ENCODE results near the gene CPE. TPM values are rescaled to one million over a fixed set of nuclear protein-coding genes. Genes with fewer than 3 reads are reported as not detected.

The CPE gene
- total RNA-seq, 4 donors from 2014 or later = 82.8 to 136 (median 113) TPM

DNA sequence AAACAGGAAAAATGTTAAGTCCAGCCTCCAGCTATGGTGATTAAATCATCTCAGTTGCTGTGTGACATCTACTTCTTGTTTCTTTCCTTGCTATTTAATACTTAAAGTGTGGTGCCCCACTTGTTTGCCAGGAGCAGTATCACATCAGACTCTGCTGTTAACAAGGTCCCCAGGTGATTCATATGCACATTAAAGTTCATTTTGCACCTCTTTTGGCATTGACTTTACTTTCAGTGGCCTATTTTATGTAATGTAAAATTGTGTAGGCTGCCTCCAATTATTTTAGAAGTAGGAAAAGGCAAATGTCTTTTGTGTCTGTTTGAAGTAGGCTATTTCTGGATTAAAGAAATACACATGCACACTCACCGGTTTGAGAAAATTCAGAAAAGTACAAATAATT is 47.5 kb downstream of the CPE start:
- Histone ChIP-seq H3K27me3 (no peaks in the 10 kb centered on the region), H3K27ac (no peak overlapping the region), H3K4me1 (no peaks in the 10 kb centered on the region), H3K36me3 (no peaks in the 10 kb centered on the region), H3K9me3 (peaks cover 0 to 14% (median 0%) of the 10 kb centered on the region in 4 donors), H3K4me3 (no peak overlapping the region)
- no peak for DNase-seq (ENCODE audit: low spot score in 2 of 2)
- TF ChIP-seq, protein P1, sequence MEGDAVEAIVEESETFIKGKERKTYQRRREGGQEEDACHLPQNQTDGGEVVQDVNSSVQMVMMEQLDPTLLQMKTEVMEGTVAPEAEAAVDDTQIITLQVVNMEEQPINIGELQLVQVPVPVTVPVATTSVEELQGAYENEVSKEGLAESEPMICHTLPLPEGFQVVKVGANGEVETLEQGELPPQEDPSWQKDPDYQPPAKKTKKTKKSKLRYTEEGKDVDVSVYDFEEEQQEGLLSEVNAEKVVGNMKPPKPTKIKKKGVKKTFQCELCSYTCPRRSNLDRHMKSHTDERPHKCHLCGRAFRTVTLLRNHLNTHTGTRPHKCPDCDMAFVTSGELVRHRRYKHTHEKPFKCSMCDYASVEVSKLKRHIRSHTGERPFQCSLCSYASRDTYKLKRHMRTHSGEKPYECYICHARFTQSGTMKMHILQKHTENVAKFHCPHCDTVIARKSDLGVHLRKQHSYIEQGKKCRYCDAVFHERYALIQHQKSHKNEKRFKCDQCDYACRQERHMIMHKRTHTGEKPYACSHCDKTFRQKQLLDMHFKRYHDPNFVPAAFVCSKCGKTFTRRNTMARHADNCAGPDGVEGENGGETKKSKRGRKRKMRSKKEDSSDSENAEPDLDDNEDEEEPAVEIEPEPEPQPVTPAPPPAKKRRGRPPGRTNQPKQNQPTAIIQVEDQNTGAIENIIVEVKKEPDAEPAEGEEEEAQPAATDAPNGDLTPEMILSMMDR (IDR thresholded peaks at IDR 0.05) = no peak
- no peak for TF ChIP-seq POLR2A (IDR thresholded peaks at IDR 0.05)
- no peak for TF ChIP-seq EP300 (IDR thresholded peaks at IDR 0.05)
- 59 to 67% methylated on average over 1 of the region's 1 CpG for WGBS, 2 donors

DNA sequence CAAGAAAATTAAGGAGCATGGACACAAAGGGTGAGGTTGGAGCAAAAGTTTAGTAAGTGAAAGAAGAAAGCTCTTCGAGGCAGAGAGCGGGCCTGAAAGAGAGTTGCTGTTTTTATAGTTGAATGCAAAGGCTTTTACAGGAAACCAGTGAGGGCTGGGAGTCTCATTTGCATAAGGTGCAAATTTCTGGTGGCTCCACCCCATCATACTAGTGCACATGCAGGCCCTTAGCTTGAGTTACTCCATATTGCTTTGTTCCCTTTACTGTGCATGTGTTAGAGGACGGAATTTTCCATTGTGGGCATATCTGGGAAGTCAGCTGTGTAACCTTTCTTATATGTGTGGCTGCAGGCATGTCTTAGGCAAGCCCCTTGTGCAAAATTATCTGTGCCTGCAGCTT is 48.0 kb downstream of the CPE start:
- DNase-seq (ENCODE audit: low spot score in 2 of 2) = no peak

DNA sequence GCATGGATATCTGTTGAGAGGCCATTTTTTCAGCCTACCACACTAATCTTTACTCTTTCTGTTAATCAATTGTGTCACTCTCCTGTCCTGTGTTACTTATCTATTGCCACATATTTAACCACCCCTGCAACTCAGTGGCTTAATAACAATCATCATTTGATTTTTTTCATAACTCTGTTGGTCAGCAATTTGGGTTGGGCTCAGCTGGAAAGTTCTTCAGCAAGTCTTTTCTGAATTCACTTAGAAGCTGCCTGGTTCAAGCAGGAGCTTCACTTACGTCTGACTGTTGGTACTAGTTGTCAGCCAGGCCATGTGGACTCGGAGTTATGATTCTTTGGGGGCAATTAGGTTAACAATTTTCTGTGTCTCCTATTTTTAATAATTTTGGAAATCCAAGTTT is 50.1 kb downstream of the CPE start:
- DNase-seq (ENCODE audit: low spot score in 2 of 2) = no peak
- WGBS, 2 donors = 65 to 98% methylated on average over 2 of the region's 2 CpGs

More for the DNA sequence above, 48.0 kb downstream of the CPE start:
- WGBS, 2 donors = 69 to 84% methylated on average over 3 of the region's 3 CpGs
- H3K4me3 ChIP-seq = no peak overlapping the region
- H3K4me1 ChIP-seq = no peaks in the 10 kb centered on the region
- no peaks in the 10 kb centered on the region for H3K36me3 ChIP-seq
- no peak overlapping the region for H3K27ac ChIP-seq
- no peaks in the 10 kb centered on the region for H3K27me3 ChIP-seq
- H3K9me3 ChIP-seq = peaks cover 0 to 14% (median 0%) of the 10 kb centered on the region in 4 donors
- TF ChIP-seq POLR2A (IDR thresholded peaks at IDR 0.05) (no peak), EP300 (IDR thresholded peaks at IDR 0.05) (no peak)
- TF ChIP-seq, protein P1 (IDR thresholded peaks at IDR 0.05) = no peak

DNA sequence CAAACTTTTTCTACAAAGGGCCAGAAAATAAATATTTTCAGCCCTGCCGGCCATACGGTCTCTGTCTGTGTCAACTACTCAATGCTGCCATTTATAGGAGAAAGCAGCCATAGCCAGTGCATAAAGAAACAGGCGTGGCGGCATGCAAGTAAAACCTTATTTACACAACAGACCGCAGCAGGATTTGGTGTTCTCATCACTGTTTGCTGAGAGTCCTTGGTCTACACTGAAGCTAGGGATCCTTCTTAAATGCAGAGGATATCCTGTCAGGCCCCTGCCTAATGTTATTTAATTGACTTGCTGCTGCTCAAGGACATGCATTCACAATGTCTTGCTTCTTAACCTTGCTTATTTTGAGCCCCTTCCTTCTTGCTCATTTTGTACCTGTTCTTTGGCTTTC is 54.7 kb downstream of the CPE start:
- TF ChIP-seq POLR2A (IDR thresholded peaks at IDR 0.05) = no peak
- TF ChIP-seq, protein P1 (IDR thresholded peaks at IDR 0.05) = no peak
- TF ChIP-seq EP300 (IDR thresholded peaks at IDR 0.05) = no peak
- 92 to 93% methylated on average over 5 of the region's 5 CpGs for WGBS, 2 donors
- H3K4me1 ChIP-seq = no peaks in the 10 kb centered on the region

More for the DNA sequence above, 50.1 kb downstream of the CPE start:
- Histone ChIP-seq H3K27ac (no peak overlapping the region), H3K36me3 (no peaks in the 10 kb centered on the region), H3K9me3 (peaks cover 0 to 14% (median 0%) of the 10 kb centered on the region in 4 donors), H3K4me1 (no peaks in the 10 kb centered on the region), H3K4me3 (no peak overlapping the region), H3K27me3 (no peaks in the 10 kb centered on the region)
- TF ChIP-seq EP300 (IDR thresholded peaks at IDR 0.05) = no peak
- no peak for TF ChIP-seq POLR2A (IDR thresholded peaks at IDR 0.05)
- TF ChIP-seq, protein P1 (IDR thresholded peaks at IDR 0.05) = no peak

DNA sequence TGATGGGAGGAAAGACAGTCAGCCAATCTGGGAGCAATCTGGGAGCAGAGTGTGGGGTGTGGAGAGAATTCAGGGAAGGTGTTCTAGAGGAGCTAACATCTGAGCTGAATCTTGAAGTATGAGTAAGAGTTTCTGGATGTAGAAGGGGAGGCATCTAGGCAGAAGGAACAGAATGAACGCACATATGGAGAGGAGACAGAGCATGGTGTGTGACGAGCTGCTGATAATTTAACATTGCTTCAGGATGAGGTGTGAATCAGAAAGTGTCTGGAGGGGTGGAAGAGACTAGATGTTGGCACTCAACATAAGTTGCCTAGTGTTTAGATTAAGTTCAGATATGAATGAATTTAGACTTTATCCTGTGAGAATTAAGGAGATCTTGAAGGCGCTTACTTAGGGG is 58.9 kb downstream of the CPE start:
- DNase-seq (ENCODE audit: low spot score in 2 of 2) = no peak
- TF ChIP-seq EP300 (IDR thresholded peaks at IDR 0.05) = no peak
- Histone ChIP-seq H3K4me1 (peaks cover 0 to 11% (median 2%) of the 10 kb centered on the region in 4 donors), H3K9me3 (no peaks in the 10 kb centered on the region), H3K4me3 (no peak overlapping the region), H3K36me3 (no peaks in the 10 kb centered on the region), H3K27me3 (no peaks in the 10 kb centered on the region), H3K27ac (no peak overlapping the region)
- WGBS, 2 donors = 95 to 97% methylated on average over 3 of the region's 3 CpGs

More for the DNA sequence above, 54.7 kb downstream of the CPE start:
- no peak for DNase-seq (ENCODE audit: low spot score in 2 of 2)
- no peaks in the 10 kb centered on the region for H3K27me3 ChIP-seq
- no peak overlapping the region for H3K4me3 ChIP-seq
- no peaks in the 10 kb centered on the region for H3K36me3 ChIP-seq
- no peak overlapping the region for H3K27ac ChIP-seq
- H3K9me3 ChIP-seq = peaks cover 0 to 7% (median 0%) of the 10 kb centered on the region in 4 donors

DNA sequence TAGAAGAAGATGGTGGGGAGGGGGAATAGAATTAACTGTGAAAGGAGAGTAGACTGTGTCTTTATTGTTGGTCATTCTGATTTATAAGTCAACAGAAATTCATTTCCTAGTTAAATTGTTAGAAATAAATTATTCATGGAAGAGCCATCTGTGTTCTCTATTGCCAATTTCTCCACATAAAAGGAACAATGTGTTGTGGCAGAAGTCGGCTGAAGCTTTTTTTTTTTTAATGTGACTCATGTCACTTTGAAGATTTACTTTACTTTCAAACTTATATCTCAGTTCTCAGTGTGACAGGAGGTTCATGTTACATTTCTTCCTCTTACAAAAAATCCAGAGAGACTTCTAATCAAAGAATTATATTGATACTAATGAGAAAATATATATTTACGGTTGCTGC is 60.5 kb downstream of the CPE start:
- H3K36me3 ChIP-seq = no peaks in the 10 kb centered on the region

More for the DNA sequence above, 60.5 kb downstream of the CPE start:
- Histone ChIP-seq H3K9me3 (no peaks in the 10 kb centered on the region), H3K27me3 (no peaks in the 10 kb centered on the region), H3K4me1 (peaks cover 0 to 11% (median 2%) of the 10 kb centered on the region in 4 donors), H3K4me3 (no peak overlapping the region), H3K27ac (no peak overlapping the region)
- 41 to 49% methylated on average over 2 of the region's 2 CpGs for WGBS, 2 donors
- no peak for TF ChIP-seq EP300 (IDR thresholded peaks at IDR 0.05)
- TF ChIP-seq, protein P1 (IDR thresholded peaks at IDR 0.05) = no peak
- no peak for TF ChIP-seq POLR2A (IDR thresholded peaks at IDR 0.05)
- DNase-seq (ENCODE audit: low spot score in 2 of 2) = no peak

Measured in tibial nerve (tissue), 4 donors.